Measurements from ENCODE around the gene LYRM4. TPM values are rescaled to one million over a fixed set of nuclear protein-coding genes. Genes with fewer than 3 reads are reported as not detected.

Gene LYRM4
- total RNA-seq, 1 experiment from 2014 or later, result 25.7 TPM

DNA sequence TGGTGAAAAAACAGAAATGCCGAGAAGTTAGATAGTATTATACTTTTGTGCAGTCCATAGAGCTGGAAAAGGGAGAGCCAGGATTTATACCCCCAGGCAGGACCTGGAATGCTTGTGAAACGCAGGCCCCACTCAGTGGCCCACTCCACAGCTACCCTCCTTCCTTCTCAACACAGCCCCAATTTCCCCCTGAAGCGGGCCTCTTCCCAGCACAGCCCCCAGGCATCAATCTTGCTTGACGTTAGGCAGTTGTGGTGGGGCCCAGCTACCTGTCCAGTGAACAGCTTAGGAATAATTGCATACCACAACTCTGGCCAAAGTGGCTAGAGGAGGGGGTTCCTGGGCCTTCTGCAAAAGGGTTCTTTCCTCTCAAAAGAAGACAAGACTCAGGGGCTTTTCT, 114.4 kb downstream of the LYRM4 start:
- DNase-seq (ENCODE audit: low read depth), result no peak

DNA sequence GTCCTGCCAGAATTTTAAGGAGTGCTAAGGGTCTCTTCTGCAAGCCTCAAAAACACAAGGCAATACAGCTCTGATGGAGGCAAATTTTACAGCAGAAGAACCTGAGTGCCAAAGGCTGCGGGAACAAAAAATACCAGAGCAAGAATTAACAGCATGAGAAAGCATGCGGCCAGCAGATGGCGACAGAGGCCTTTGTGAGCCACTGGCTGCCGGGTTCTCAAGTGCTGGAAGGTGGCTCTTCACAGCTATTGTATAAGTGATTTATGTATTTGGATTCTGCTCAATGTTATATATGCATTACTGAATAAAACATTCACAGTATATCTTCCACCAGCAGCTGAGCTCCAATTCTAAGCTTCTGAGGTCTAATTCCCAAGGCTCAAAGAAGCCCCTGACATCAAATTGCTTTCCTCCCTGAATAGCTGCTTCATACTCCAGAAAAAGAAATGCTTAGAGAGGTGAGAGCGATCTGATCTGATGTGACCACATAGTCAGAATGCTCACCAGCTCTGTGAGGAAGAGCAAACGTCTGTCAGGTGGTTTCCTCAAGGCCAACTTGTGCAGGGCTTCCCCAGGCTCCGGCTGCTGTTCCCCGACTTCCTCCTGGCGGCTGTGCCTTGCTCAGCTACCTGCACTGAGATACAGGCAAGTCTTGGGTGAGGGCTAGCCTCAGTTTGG, 117.0 kb downstream of the LYRM4 start:
- peak; percentile 84 for DNase-seq (ENCODE audit: low read depth)

- peak; percentile 91 for DNase-seq (ENCODE audit: low read depth)
Observed at GRCh38 chr6:5142915-5143314, 117.8 kb downstream of the LYRM4 start.

GRCh38 chr6:5142131-5142530, 118.6 kb downstream of the LYRM4 start:
- DNase-seq (ENCODE audit: low read depth), result no peak

DNA sequence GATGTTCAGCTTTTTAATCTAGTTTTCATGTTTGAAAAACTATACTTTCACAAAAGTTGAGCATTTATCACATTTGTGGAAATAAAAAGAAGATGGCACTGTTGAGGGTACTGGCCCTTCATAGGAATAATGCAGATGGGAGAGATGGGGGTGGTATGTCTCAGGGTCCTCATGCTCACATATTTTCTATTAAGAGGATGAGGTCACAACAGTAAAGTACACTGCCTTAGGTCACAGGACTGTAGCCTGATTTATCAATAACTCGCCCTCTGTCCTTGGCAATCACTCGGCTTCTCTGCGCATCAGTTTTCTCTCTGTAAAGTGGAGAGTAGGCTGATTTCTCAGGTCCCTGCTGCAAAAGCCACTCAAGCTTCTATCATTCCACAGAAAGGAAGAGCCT, 119.7 kb downstream of the LYRM4 start:
- DNase-seq (ENCODE audit: low read depth), result no peak

DNA sequence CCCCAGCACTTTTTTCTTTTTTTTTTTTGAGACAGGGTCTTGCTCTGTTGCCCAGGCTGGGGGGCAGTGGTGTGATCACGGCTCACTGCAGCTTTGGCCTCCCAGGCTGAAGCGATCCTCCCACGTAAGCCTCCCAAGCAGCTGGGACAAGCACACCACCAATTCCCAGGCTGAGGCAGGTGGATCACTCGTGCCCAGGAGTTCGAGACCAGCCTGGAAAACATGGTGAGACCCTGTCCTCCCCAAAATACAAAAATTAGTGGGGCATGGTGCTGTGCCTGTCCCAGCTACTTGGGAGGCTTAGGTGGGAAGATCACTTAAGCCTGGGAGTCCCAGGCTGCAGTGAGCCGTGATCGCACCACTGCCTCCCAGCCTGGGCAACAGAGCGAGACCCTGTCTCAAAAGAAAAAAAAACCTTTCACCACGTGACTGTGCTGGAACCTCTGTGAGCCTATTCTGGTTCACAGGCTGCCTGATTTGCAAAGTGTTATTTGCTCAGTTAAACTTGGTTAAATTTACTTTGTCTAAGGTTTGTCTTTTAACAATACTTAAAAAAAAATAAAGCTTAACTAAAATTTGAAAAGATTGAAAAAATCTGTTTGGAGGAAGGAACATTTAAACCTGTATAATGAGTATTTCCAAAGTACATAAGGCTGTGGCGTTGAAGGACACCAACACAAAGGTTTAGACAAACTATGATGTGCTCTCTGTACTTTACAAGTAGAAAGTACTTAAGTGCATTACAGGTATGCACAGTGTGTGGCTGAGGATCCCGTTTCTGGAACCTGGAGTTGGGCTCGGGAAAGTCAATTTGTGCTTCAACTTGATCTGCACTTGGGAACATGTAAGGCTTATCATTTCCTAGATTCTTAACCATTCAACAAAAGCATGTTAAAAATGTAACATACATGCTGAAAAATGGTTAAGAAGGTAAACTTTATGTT, 120.7 kb downstream of the LYRM4 start:
- DNase-seq (ENCODE audit: low read depth), result no peak

GRCh38 chr6:5138995-5139827, 121.5 kb downstream of the LYRM4 start:
- DNase-seq (ENCODE audit: low read depth), result no peak

- no peak for DNase-seq (ENCODE audit: low read depth)
Observed at GRCh38 chr6:5136851-5137250, 123.9 kb downstream of the LYRM4 start.

DNA sequence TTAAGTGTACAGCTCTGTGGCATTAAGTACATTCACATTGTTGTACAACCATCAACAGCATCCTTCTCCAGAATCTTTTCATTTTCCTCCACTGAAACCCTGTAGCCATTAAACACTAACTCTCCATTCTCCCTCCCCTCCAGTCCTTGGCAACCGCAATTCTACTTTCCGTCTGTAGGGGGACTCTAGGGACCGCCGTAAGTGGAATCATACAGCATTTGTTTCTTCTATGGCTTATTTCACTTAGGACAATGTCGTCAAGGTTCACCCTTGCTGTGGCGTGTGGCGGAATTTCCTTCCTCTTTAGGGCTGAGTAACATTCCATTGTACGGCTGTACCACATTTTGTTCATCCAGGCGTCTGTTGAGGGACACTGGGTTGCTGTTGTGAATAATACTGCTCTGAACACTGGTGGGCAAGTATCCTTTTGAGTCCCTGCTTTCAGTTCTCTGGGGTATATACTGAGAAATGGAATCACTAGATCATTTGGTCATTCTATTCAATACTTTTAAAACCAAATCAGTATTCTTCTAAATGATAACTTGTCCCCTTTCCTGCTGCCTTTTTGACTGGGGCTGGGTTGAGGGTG, 124.9 kb downstream of the LYRM4 start:
- peak; percentile 36 for DNase-seq (ENCODE audit: low read depth)

DNA sequence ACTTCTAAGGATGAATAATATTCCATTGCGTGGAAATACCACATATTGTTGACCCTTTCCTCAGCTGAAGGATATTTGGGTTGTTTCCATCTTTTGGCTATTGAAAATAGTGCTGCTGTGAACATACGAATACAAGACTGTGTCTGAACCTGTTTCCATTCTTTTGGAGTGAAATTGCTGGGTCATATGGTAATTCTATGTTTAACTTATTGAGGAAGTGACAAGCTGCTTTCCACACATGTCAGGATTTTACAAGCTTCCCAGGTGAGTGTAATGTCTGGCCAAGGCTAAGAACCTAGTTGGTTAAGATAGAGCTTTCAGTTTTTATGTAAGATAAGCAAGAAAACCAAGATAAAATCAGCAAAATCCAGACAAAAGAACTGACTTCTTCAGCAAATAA, 126.8 kb downstream of the LYRM4 start:
- DNase-seq (ENCODE audit: low read depth), result no peak

- no peak for DNase-seq (ENCODE audit: low read depth)
Observed at GRCh38 chr6:5132731-5133130, 128.0 kb downstream of the LYRM4 start.

- DNase-seq (ENCODE audit: low read depth), result no peak
Observed at GRCh38 chr6:5130135-5130866, 130.4 kb downstream of the LYRM4 start.

GRCh38 chr6:5128351-5128750, 132.4 kb downstream of the LYRM4 start:
- no peak for DNase-seq (ENCODE audit: low read depth)

- DNase-seq (ENCODE audit: low read depth), result no peak
Observed at GRCh38 chr6:5127106-5127687, 133.6 kb downstream of the LYRM4 start.

DNA sequence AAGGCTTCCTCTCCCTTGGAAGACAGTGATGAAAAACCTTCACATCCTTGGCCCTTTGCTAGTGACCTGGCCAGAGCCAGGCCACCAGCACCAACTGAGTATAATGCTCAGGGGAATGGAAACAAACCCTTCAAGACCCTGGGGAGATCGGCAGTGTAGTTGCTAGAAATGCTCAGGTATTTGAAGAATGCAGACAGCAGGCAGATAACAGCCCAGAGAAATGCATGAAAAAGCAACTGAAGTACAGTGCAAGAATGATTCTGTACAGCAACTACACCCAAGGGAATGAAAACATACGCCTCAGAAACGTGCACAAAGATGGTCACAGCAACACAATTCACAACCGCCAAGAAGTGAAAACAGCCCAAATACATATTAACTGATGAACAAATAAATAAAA, 134.5 kb downstream of the LYRM4 start:
- DNase-seq (ENCODE audit: low read depth), result peak; percentile 71

GRCh38 chr6:5125152-5126006, 135.4 kb downstream of the LYRM4 start:
- peak; percentile 93 for DNase-seq (ENCODE audit: low read depth)

- DNase-seq (ENCODE audit: low read depth), result no peak
Observed at GRCh38 chr6:5124526-5124925, 136.2 kb downstream of the LYRM4 start.

GRCh38 chr6:5123296-5124143, 137.2 kb downstream of the LYRM4 start:
- DNase-seq (ENCODE audit: low read depth), result no peak

Data from M059J (cell line).